ENCODE results near the gene SLC7A4. TPM values are rescaled to one million over a fixed set of nuclear protein-coding genes. Genes with fewer than 3 reads are reported as not detected.

SLC7A4 gene
- total RNA-seq, 1 experiment from 2014 or later = not detected

DNA sequence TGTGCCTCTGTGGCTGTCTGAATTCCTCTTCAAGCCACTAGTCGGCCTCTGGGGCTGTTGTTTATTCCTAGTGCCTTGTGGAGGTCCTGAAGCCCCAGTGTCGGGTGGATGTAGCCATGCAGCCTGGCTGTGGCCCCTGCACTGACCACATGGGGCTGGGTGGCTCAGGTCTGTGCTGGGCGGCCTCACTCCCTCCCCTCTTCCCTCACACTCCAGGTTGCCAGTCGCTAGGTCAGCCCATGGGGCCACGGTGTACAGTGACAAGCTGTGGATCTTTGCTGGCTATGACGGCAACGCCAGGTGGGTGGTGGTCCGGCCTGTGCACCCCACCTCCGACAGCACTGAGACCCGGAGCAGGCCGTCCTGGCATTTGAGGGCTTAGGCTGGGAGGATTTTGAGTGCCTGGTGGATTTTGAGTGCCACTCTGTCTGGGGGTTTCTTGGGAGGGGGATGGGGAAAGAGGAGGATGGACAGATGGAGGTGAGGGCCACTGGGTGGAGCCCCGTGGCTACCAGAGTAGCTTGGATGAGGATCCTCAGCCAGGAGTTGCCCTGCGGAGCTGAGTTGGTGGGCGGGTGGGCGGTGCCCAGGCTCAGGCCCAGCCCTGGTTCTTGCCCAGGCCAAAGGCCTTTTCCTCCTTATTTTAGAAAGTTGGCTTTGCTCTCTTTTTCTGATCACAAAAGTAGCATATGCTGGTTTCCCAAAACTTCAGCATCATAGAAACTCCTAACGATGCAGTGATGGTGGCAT is 43.6 kb downstream of the SLC7A4 start:
- intact Hi-C loops (cut with micrococcal nuclease; ENCODE audit: unreplicated experiment) = no loop called here
- Histone ChIP-seq H3K27ac (ENCODE audit: low read depth, low read length, poor library complexity, severe bottlenecking) (no peak overlapping the region), H3K4me3 (ENCODE audit: low read depth, low read length, poor library complexity, severe bottlenecking) (no peak overlapping the region), H3K36me3 (ENCODE audit: insufficient read depth, low read length, poor library complexity, severe bottlenecking) (peaks cover 27% of the 10 kb centered on the region), H3K9me3 (ENCODE audit: low read depth, low read length, poor library complexity, severe bottlenecking) (no peaks in the 10 kb centered on the region), H3K4me1 (ENCODE audit: insufficient read depth, low read length, poor library complexity, severe bottlenecking) (no peaks in the 10 kb centered on the region), H3K27me3 (replicated peaks; ENCODE audit: insufficient read depth, low read depth, low read length, poor library complexity) (no peaks in the 10 kb centered on the region)
- TF ChIP-seq, protein P1, sequence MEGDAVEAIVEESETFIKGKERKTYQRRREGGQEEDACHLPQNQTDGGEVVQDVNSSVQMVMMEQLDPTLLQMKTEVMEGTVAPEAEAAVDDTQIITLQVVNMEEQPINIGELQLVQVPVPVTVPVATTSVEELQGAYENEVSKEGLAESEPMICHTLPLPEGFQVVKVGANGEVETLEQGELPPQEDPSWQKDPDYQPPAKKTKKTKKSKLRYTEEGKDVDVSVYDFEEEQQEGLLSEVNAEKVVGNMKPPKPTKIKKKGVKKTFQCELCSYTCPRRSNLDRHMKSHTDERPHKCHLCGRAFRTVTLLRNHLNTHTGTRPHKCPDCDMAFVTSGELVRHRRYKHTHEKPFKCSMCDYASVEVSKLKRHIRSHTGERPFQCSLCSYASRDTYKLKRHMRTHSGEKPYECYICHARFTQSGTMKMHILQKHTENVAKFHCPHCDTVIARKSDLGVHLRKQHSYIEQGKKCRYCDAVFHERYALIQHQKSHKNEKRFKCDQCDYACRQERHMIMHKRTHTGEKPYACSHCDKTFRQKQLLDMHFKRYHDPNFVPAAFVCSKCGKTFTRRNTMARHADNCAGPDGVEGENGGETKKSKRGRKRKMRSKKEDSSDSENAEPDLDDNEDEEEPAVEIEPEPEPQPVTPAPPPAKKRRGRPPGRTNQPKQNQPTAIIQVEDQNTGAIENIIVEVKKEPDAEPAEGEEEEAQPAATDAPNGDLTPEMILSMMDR (conservative IDR thresholded peaks at IDR 0.05; ENCODE audit: low read depth, low read length) = no peak
- TF ChIP-seq EZH2 (IDR thresholded peaks at IDR 0.05; ENCODE audit: borderline replicate concordance, low read depth, low read length, poor library complexity, severe bottlenecking) = no peak
- ChIA-PET POLR2A (ENCODE audit: low non-redundant PET) (interaction anchor here (0.6 kb wide), 1 partner anchor 11 kb away, joined by 3 read pairs; no protein-coding TSS in a partner anchor), CTCF (no interaction called here)
- DNase-seq (ENCODE audit: low spot score) = no peak
- BruUV-seq (replicated peaks) = no TSS peak

DNA sequence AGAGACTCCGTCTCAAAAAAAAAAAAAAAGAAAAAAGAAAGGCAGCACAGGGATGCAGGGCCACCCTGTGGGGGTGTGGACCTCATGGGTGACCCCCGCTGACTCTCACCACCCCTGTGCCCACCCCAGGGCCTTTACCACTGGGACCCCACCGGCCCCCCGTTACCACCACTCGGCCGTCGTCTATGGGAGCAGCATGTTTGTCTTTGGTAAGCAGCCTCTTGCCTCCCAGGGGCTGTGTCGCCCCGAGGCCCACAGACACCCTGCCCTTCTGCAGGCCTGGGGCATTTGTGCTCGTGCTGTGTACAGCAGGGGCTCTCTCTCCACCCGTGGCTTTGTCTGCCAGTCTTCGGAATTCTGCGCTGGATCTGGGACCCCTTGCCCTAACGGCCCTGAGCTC is 45.0 kb downstream of the SLC7A4 start:
- no peaks in the 10 kb centered on the region for H3K4me1 ChIP-seq (ENCODE audit: insufficient read depth, low read length, poor library complexity, severe bottlenecking)
- no peak for DNase-seq (ENCODE audit: low spot score)
- intact Hi-C loops (cut with micrococcal nuclease; ENCODE audit: unreplicated experiment) = no loop called here

DNA sequence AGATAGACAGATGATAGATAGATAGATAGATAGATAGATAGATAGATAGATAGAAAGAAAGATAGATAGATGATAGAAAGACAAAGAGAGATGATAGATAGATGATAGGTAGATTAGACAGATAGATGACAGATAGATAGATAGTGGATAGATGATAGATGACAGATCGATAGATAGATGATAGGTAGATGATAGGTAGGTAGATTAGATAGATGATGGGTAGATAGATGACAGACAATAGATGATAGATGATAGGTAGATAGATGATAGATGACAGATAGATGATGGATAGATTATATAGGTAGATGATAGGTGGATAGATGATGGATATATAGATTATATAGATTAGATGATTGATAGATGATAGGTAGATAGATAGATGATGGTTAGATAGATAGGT is 46.0 kb downstream of the SLC7A4 start:
- DNase-seq (ENCODE audit: low spot score) = no peak
- no peak overlapping the region for H3K4me3 ChIP-seq (ENCODE audit: low read depth, low read length, poor library complexity, severe bottlenecking)
- H3K27me3 ChIP-seq (replicated peaks; ENCODE audit: insufficient read depth, low read depth, low read length, poor library complexity) = no peaks in the 10 kb centered on the region
- POLR2A ChIA-PET (ENCODE audit: low non-redundant PET) = no interaction called here
- H3K36me3 ChIP-seq (ENCODE audit: insufficient read depth, low read length, poor library complexity, severe bottlenecking) = peaks cover 18% of the 10 kb centered on the region
- CTCF ChIA-PET = no interaction called here
- intact Hi-C loops (cut with micrococcal nuclease; ENCODE audit: unreplicated experiment) = no loop called here
- peaks cover under 1% of the 10 kb centered on the region for H3K4me1 ChIP-seq (ENCODE audit: insufficient read depth, low read length, poor library complexity, severe bottlenecking)
- BruUV-seq (replicated peaks) = no TSS peak
- no peaks in the 10 kb centered on the region for H3K9me3 ChIP-seq (ENCODE audit: low read depth, low read length, poor library complexity, severe bottlenecking)
- TF ChIP-seq, protein P1 (conservative IDR thresholded peaks at IDR 0.05; ENCODE audit: low read depth, low read length) = no peak
- no peak for TF ChIP-seq EZH2 (IDR thresholded peaks at IDR 0.05; ENCODE audit: borderline replicate concordance, low read depth, low read length, poor library complexity, severe bottlenecking)
- H3K27ac ChIP-seq (ENCODE audit: low read depth, low read length, poor library complexity, severe bottlenecking) = no peak overlapping the region

More for the DNA sequence above, 45.0 kb downstream of the SLC7A4 start:
- H3K27me3 ChIP-seq (replicated peaks; ENCODE audit: insufficient read depth, low read depth, low read length, poor library complexity) = no peaks in the 10 kb centered on the region
- no peaks in the 10 kb centered on the region for H3K9me3 ChIP-seq (ENCODE audit: low read depth, low read length, poor library complexity, severe bottlenecking)
- BruUV-seq (replicated peaks) = no TSS peak
- peaks cover 25% of the 10 kb centered on the region for H3K36me3 ChIP-seq (ENCODE audit: insufficient read depth, low read length, poor library complexity, severe bottlenecking)
- ChIA-PET CTCF (no interaction called here), POLR2A (ENCODE audit: low non-redundant PET) (no interaction called here)
- H3K27ac ChIP-seq (ENCODE audit: low read depth, low read length, poor library complexity, severe bottlenecking) = no peak overlapping the region
- no peak overlapping the region for H3K4me3 ChIP-seq (ENCODE audit: low read depth, low read length, poor library complexity, severe bottlenecking)
- TF ChIP-seq, protein P1 (conservative IDR thresholded peaks at IDR 0.05; ENCODE audit: low read depth, low read length) = no peak
- no peak for TF ChIP-seq EZH2 (IDR thresholded peaks at IDR 0.05; ENCODE audit: borderline replicate concordance, low read depth, low read length, poor library complexity, severe bottlenecking)

All from A673 (cell line).